ENCODE measurements around the gene MYBPC2. TPM values are rescaled to one million over a fixed set of nuclear protein-coding genes. Genes with fewer than 3 reads are reported as not detected.

The MYBPC2 gene
- total RNA-seq, 1 donor from 2014 or later: not detected

DNA sequence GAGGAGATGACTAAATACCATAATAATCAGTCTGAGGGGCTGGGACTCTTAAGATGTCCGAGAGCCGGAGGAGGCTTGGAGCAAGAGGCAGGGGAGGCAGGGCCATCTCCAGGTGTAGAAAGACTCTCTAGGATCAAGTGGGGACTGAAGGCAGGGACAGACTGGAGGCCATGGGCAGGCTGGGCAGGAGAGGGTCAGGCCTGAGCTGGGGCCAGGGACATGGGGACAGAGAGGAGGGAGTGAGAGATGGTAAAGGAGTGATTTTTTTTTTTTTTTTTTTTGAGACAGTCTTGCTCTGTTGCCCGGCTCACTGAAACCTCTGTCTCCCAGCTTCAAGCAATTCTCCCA lies 76.1 kb downstream of the MYBPC2 start:
- no peaks in the 10 kb centered on the region for H3K27me3 Mint-ChIP-seq (ENCODE audit: low read depth, unreplicated experiment)
- no peak overlapping the region for H2AFZ ChIP-seq (ENCODE audit: low read depth, low read length)
- H3K36me3 Mint-ChIP-seq (ENCODE audit: low read depth, unreplicated experiment): no peaks in the 10 kb centered on the region
- H3K9me3 Mint-ChIP-seq (ENCODE audit: unreplicated experiment): peaks cover 25% of the 10 kb centered on the region
- peaks cover 9% of the 10 kb centered on the region for H3K79me2 ChIP-seq (ENCODE audit: insufficient read depth, low read length)
- no peak for DNase-seq (ENCODE audit: low read depth)
- H3K4me3 Mint-ChIP-seq (ENCODE audit: unreplicated experiment): no peak overlapping the region
- TF ChIP-seq CTCF (IDR thresholded peaks at IDR 0.05; ENCODE audit: insufficient read depth, low read depth, low read length): no peak
- TF ChIP-seq EZH2 (IDR thresholded peaks at IDR 0.05; ENCODE audit: insufficient read depth, low read length): no peak
- no peaks in the 10 kb centered on the region for H3K36me3 ChIP-seq (ENCODE audit: insufficient read depth, low read length)
- H3K4me3 ChIP-seq (ENCODE audit: insufficient read depth, low read depth, low read length): no peak overlapping the region
- H3K4me1 ChIP-seq (ENCODE audit: insufficient read depth, low read length): peaks cover 4% of the 10 kb centered on the region
- no peak for FAIRE-seq
- no peaks in the 10 kb centered on the region for H3K9me3 ChIP-seq (ENCODE audit: insufficient read depth, low read depth, low read length)
- no peak overlapping the region for H3K9ac ChIP-seq (ENCODE audit: low read length)
- H3K27me3 ChIP-seq (ENCODE audit: insufficient read depth, low read length): no peaks in the 10 kb centered on the region
- no peak overlapping the region for H3K27ac ChIP-seq (ENCODE audit: low read depth, low read length)
- H3K4me1 Mint-ChIP-seq (ENCODE audit: low read depth, unreplicated experiment): no peaks in the 10 kb centered on the region
- no peak overlapping the region for H3K4me2 ChIP-seq (ENCODE audit: low read length)
- no peaks in the 10 kb centered on the region for H4K20me1 ChIP-seq (ENCODE audit: insufficient read depth, low read length)
- H3K27ac Mint-ChIP-seq (ENCODE audit: unreplicated experiment): no peak overlapping the region

DNA sequence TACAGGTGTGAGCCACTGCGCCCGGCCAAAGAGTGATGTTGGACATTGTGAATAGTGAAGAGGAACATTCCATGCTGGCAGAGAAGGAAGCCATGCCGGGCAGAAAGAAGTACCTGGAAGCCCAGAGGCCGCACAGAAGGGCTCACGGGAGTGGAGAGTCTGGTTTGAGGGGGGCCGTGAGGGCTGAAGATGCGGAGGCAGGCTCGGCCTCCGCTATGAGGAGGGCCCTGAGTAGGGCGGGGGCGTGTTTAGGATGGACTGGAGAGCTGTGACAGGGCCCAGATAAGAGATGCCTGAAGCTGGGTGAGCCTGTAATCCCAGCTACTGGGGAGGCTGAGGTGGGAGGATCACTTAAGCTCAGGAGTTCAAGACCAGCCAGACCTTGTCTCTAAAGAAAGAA lies 76.7 kb downstream of the MYBPC2 start:
- Histone ChIP-seq H3K4me2 (ENCODE audit: low read length) (no peak overlapping the region), H3K4me3 (ENCODE audit: insufficient read depth, low read depth, low read length) (no peak overlapping the region), H3K9me3 (ENCODE audit: insufficient read depth, low read depth, low read length) (no peaks in the 10 kb centered on the region), H3K4me1 (ENCODE audit: insufficient read depth, low read length) (peaks cover 4% of the 10 kb centered on the region), H3K9ac (ENCODE audit: low read length) (no peak overlapping the region), H3K27me3 (ENCODE audit: insufficient read depth, low read length) (no peaks in the 10 kb centered on the region), H3K27ac (ENCODE audit: low read depth, low read length) (no peak overlapping the region), H3K36me3 (ENCODE audit: insufficient read depth, low read length) (no peaks in the 10 kb centered on the region), H2AFZ (ENCODE audit: low read depth, low read length) (no peak overlapping the region), H4K20me1 (ENCODE audit: insufficient read depth, low read length) (no peaks in the 10 kb centered on the region), H3K79me2 (ENCODE audit: insufficient read depth, low read length) (peaks cover 9% of the 10 kb centered on the region)
- DNase-seq (ENCODE audit: low read depth): no peak
- Mint-ChIP-seq H3K27me3 (ENCODE audit: low read depth, unreplicated experiment) (no peaks in the 10 kb centered on the region), H3K36me3 (ENCODE audit: low read depth, unreplicated experiment) (no peaks in the 10 kb centered on the region), H3K4me1 (ENCODE audit: low read depth, unreplicated experiment) (no peaks in the 10 kb centered on the region), H3K9me3 (ENCODE audit: unreplicated experiment) (peaks cover 29% of the 10 kb centered on the region), H3K27ac (ENCODE audit: unreplicated experiment) (no peak overlapping the region), H3K4me3 (ENCODE audit: unreplicated experiment) (no peak overlapping the region)
- no peak for TF ChIP-seq EZH2 (IDR thresholded peaks at IDR 0.05; ENCODE audit: insufficient read depth, low read length)
- no peak for TF ChIP-seq CTCF (IDR thresholded peaks at IDR 0.05; ENCODE audit: insufficient read depth, low read depth, low read length)
- no peak for FAIRE-seq

- Histone ChIP-seq H3K4me2 (ENCODE audit: low read length) (peak overlapping the region; percentile 99), H3K27ac (ENCODE audit: low read depth, low read length) (peak overlapping the region; percentile 45), H3K9ac (ENCODE audit: low read length) (peak overlapping the region; percentile 84), H3K36me3 (ENCODE audit: insufficient read depth, low read length) (no peaks in the 10 kb centered on the region), H3K27me3 (ENCODE audit: insufficient read depth, low read length) (no peaks in the 10 kb centered on the region), H3K9me3 (ENCODE audit: insufficient read depth, low read depth, low read length) (no peaks in the 10 kb centered on the region), H3K79me2 (ENCODE audit: insufficient read depth, low read length) (peaks cover 9% of the 10 kb centered on the region), H4K20me1 (ENCODE audit: insufficient read depth, low read length) (no peaks in the 10 kb centered on the region), H3K4me1 (ENCODE audit: insufficient read depth, low read length) (peaks cover 4% of the 10 kb centered on the region), H2AFZ (ENCODE audit: low read depth, low read length) (peak overlapping the region; percentile 58), H3K4me3 (ENCODE audit: insufficient read depth, low read depth, low read length) (peak overlapping the region; percentile 76)
- peaks cover 29% of the 10 kb centered on the region for H3K9me3 Mint-ChIP-seq (ENCODE audit: unreplicated experiment)
- TF ChIP-seq EZH2 (IDR thresholded peaks at IDR 0.05; ENCODE audit: insufficient read depth, low read length): no peak
- H3K4me3 Mint-ChIP-seq (ENCODE audit: unreplicated experiment): no peak overlapping the region
- DNase-seq (ENCODE audit: low read depth) (no peak), FAIRE-seq (no peak)
- no peaks in the 10 kb centered on the region for H3K4me1 Mint-ChIP-seq (ENCODE audit: low read depth, unreplicated experiment)
- H3K36me3 Mint-ChIP-seq (ENCODE audit: low read depth, unreplicated experiment): no peaks in the 10 kb centered on the region
- H3K27ac Mint-ChIP-seq (ENCODE audit: unreplicated experiment): no peak overlapping the region
- no peaks in the 10 kb centered on the region for H3K27me3 Mint-ChIP-seq (ENCODE audit: low read depth, unreplicated experiment)
Measured at GRCh38 chr19:50510121-50510670, 77.5 kb downstream of the MYBPC2 start.
